ENCODE results near the gene MICAL3.

GRCh38 chr22:17802822-17803221, 221.5 kb downstream of the MICAL3 start:
- no peak for TF ChIP-seq MAZ (IDR thresholded peaks at IDR 0.05; ENCODE audit: borderline replicate concordance, low read depth, low read length)
- TF ChIP-seq, protein P1, sequence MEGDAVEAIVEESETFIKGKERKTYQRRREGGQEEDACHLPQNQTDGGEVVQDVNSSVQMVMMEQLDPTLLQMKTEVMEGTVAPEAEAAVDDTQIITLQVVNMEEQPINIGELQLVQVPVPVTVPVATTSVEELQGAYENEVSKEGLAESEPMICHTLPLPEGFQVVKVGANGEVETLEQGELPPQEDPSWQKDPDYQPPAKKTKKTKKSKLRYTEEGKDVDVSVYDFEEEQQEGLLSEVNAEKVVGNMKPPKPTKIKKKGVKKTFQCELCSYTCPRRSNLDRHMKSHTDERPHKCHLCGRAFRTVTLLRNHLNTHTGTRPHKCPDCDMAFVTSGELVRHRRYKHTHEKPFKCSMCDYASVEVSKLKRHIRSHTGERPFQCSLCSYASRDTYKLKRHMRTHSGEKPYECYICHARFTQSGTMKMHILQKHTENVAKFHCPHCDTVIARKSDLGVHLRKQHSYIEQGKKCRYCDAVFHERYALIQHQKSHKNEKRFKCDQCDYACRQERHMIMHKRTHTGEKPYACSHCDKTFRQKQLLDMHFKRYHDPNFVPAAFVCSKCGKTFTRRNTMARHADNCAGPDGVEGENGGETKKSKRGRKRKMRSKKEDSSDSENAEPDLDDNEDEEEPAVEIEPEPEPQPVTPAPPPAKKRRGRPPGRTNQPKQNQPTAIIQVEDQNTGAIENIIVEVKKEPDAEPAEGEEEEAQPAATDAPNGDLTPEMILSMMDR (IDR thresholded peaks at IDR 0.05): no peak
- no peak for TF ChIP-seq E2F6 (IDR thresholded peaks at IDR 0.05; ENCODE audit: borderline replicate concordance, low read depth)
- TF ChIP-seq RFX5 (IDR thresholded peaks at IDR 0.05): no peak
- TF ChIP-seq ESRRA (IDR thresholded peaks at IDR 0.05; ENCODE audit: borderline replicate concordance, low read length): no peak
- TF ChIP-seq MAFK (IDR thresholded peaks at IDR 0.05; ENCODE audit: partially characterized antibody): no peak
- TF ChIP-seq, protein P2, sequence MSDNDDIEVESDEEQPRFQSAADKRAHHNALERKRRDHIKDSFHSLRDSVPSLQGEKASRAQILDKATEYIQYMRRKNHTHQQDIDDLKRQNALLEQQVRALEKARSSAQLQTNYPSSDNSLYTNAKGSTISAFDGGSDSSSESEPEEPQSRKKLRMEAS (IDR thresholded peaks at IDR 0.05): no peak
- no peak for TF ChIP-seq EP300 (IDR thresholded peaks at IDR 0.05)
